GM12874 (cell line): ENCODE results near the gene CIPC.

Source experiments
- TF ChIP-seq, protein P1 (sequence below): IDR thresholded peaks from 2 replicates; pipeline ENCODE4 v1.5.1; 2011; ENCODE audit warnings: low read depth, mild to moderate bottlenecking, control low read depth, low read length, moderate library complexity; ENCODE audit not compliant: insufficient read depth

CIPC gene

DNA sequence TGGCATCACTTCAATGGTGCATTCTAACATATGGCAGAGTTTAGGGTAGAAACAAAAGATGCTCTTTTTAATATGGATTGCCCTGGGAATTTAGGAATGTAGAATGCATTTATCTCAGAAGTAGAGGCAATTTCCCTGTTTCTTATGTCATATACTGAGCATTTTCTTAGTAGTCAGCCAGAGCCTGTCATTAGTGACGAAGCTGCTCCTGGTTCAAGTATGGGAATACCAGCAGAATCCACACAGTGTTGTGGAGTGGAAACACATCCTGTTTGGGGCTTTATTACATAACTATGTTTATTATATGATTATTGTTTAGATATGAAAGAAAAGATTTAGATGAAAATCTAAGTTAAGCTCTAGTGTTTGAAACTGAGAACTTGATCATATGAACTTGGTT, 12.2 kb downstream of the CIPC start:
- TF ChIP-seq, protein P1, sequence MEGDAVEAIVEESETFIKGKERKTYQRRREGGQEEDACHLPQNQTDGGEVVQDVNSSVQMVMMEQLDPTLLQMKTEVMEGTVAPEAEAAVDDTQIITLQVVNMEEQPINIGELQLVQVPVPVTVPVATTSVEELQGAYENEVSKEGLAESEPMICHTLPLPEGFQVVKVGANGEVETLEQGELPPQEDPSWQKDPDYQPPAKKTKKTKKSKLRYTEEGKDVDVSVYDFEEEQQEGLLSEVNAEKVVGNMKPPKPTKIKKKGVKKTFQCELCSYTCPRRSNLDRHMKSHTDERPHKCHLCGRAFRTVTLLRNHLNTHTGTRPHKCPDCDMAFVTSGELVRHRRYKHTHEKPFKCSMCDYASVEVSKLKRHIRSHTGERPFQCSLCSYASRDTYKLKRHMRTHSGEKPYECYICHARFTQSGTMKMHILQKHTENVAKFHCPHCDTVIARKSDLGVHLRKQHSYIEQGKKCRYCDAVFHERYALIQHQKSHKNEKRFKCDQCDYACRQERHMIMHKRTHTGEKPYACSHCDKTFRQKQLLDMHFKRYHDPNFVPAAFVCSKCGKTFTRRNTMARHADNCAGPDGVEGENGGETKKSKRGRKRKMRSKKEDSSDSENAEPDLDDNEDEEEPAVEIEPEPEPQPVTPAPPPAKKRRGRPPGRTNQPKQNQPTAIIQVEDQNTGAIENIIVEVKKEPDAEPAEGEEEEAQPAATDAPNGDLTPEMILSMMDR, result no peak

DNA sequence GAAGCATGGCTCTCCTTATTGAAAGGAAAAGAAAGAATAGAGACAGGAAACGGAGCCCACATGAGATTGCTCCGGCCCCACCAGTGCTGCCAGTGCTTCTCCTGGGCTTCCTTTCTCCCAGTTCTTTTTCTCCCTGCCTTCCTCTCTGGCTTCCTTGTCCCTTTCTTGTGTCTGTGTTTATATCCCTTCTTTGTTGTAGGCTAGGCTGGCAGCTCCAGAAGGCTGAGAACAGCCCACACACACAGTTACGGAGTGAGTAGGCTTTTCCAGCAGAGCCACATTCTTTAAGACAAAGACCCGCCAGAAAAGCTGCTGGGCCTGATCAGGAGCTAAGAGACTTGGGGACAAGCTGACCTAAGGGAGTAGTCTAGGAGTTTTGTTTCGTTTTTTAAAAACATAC, 13.0 kb downstream of the CIPC start:
- TF ChIP-seq, protein P1, result no peak

DNA sequence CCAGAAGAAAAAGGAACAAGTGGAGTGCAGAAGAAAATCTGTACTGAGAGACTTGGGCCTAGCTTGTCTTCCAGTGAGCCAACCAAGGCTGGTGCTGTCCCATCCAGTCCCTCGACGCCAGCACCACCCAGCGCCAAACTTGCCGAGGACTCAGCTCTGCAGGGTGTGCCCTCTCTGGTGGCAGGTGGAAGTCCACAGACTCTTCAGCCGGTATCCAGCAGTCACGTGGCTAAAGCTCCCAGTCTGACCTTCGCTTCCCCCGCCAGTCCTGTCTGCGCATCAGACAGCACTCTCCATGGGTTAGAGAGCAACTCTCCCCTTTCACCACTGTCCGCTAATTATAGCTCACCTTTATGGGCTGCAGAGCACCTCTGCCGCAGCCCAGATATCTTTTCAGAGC, 15.6 kb downstream of the CIPC start:
- TF ChIP-seq, protein P1, result no peak

DNA sequence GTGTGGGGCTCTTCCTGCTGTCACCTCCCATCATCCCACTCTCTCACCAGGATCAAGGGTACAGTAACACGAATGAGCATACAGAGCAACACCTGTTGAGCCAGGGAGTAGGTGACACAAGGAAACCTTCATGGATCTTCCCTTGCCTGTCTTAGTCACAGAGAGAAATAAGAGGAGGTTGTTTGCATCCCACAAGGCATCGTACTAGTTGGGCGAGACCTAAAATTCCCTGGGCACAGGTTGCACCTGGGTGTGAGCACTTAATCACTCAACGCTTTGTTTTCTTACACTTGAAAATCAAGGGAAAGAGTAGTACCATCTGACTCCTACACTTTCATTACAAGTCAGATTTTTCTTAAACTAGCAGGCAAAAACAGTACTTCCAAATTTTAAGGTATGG, 16.6 kb downstream of the CIPC start:
- TF ChIP-seq, protein P1, result no peak

DNA sequence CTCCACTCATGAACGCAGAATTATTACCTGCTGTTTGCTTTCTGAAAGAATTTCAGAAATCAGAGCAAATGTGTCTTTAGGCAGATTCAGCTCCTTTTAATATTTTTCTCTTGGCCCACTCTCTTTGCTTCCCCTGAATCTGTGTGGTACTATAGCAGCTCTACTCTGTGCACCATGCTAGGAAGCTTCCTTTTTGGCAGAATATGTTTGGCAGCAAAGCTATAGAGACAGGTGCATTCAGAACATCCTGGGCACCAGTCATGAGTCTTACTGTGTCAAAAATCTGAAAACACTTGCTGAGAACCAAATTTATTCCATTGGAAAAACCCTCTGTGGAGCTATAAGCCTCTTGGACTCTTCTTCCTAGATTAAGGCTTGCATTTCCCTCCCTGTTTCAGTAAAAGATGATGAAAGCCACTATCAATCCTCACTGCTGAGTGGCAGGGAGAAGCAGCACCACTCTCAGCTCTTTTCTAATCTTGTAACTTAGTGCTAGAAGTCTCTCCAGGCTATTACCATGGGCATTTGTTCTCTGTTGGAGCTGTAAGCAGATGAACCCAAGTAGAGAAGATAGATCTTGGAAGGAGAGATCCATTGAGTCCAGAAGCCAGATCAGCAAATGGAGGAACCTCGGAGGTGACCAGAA, 18.2 kb downstream of the CIPC start:
- TF ChIP-seq, protein P1, result no peak

DNA sequence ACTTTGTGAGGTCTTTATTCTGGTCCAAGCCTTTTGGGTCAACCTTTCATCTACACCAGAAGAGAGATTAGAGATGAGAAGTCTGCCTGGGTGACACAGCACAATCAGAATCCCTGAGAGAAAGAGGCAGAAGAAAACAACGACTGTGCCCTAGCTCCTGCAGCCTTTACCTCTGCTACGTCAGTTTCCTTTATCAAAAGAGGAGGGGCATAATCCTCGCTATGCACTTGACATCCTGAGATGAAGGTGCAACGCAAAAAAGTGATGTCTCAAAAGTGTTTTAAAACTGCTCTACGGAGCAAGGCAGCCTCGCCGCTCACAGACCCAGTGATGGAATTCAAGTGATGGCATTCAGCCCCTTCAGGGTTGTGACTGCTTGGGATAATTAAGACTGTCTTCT, 21.8 kb downstream of the CIPC start:
- TF ChIP-seq, protein P1, result no peak

DNA sequence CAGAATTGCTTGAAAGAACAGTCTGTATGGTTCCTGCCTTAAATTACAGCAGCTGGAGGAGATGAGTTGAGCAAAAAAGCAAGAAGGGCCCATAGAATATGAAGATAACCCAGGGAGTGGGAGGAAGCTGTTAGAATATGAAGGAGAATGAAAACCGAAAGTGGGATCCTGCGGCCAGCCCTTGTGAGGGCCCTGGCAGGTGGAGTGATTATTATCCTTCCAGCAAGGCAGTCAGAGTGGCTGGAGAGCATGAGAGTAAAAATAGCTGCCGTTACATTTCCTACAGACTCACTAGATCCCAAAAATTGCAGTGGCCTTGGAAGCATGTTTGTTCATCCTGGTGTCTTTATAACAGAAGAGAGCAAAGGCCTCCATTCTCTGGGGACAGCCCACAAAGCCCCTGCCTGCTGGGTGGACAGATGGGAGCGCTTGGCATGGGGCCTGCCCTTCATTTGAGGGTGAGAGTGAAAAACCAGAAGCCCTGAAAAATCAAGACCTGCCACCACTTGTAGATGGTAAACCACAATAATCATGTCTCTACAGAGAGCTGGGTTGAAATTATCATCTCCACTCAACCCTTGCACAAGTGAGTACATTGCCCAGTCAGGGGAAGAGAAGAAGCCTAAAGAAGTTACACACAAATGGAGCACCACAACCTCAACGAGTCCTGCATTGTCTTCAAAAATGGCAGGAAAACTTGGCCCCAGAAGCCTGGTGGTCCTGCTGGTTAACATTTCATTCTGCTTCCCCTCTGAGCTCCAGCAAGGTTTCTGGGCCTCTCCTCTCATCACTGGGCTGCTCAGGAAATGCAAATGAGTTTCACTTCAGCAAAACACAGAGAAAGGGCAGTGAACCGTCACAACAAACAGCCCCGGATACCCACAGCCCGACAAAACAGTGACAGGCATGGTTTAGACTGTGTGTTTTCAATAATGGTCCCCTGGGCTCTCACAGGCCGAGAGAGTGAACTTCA, 23.0 kb downstream of the CIPC start:
- TF ChIP-seq, protein P1, result no peak
